ENCODE results near the gene ACTC1.
"Not testable (repeated sequence)": the region's sequence is repeated elsewhere in the genome, so short reads cannot be mapped to it uniquely, and the experiment has no call there.

ACTC1 gene

GRCh38 chr15:34795267-34796081 is at the start of gene ACTC1:
TSS of gene ACTC1 (minus strand) at chr15:34795549. CDS start at chr15:34794808, 741 bp downstream.
- DNase-seq (ENCODE audit: low spot score) = peak; percentile 85

- no peak for DNase-seq (ENCODE audit: low spot score)
These were observed 45.9 kb upstream of the ACTC1 start for GRCh38 chr15:34841262-34841725.

GRCh38 chr15:34838282-34838681 is 42.9 kb upstream of the ACTC1 start:
- DNase-seq (ENCODE audit: low spot score) = no peak

- peak; percentile 24 for DNase-seq (ENCODE audit: low spot score)
These were observed 42.1 kb upstream of the ACTC1 start for GRCh38 chr15:34837246-34838016.

GRCh38 chr15:34828145-34828911 is 33.0 kb upstream of the ACTC1 start:
- DNase-seq (ENCODE audit: low spot score) = no peak

- no peak for DNase-seq (ENCODE audit: low spot score)
These were observed 26.5 kb upstream of the ACTC1 start for GRCh38 chr15:34821831-34822230.

GRCh38 chr15:34820110-34820509 is 24.8 kb upstream of the ACTC1 start:
- DNase-seq (ENCODE audit: low spot score) = no peak

- no peak for DNase-seq (ENCODE audit: low spot score)
These were observed 23.2 kb upstream of the ACTC1 start for GRCh38 chr15:34818526-34818925.

- DNase-seq (ENCODE audit: low spot score) = no peak
These were observed 20.5 kb upstream of the ACTC1 start for GRCh38 chr15:34815836-34816235.

- DNase-seq (ENCODE audit: low spot score) = no peak
These were observed 18.3 kb upstream of the ACTC1 start for GRCh38 chr15:34813446-34814190.

GRCh38 chr15:34812868-34813365 is 17.6 kb upstream of the ACTC1 start:
- DNase-seq (ENCODE audit: low spot score) = not testable (repeated sequence)

- DNase-seq (ENCODE audit: low spot score) = no peak
These were observed 17.0 kb upstream of the ACTC1 start for GRCh38 chr15:34812369-34812768.

GRCh38 chr15:34810443-34811129 is 15.2 kb upstream of the ACTC1 start:
- DNase-seq (ENCODE audit: low spot score) = no peak

GRCh38 chr15:34809186-34809585 is 13.8 kb upstream of the ACTC1 start:
- DNase-seq (ENCODE audit: low spot score) = no peak

GRCh38 chr15:34808016-34808415 is 12.7 kb upstream of the ACTC1 start:
- no peak for DNase-seq (ENCODE audit: low spot score)

GRCh38 chr15:34807241-34807640 is 11.9 kb upstream of the ACTC1 start:
- DNase-seq (ENCODE audit: low spot score) = not testable (repeated sequence)

- DNase-seq (ENCODE audit: low spot score) = no peak
These were observed 9.4 kb upstream of the ACTC1 start for GRCh38 chr15:34804776-34805175.

GRCh38 chr15:34804113-34804512 is 8.8 kb upstream of the ACTC1 start:
- no peak for DNase-seq (ENCODE audit: low spot score)

- no peak for DNase-seq (ENCODE audit: low spot score)
These were observed 7.7 kb upstream of the ACTC1 start for GRCh38 chr15:34802803-34803750.

GRCh38 chr15:34802371-34802770 is 7.0 kb upstream of the ACTC1 start:
- DNase-seq (ENCODE audit: low spot score) = no peak

Measured in iPS-NIHi11 (cell line).